Measurements from ENCODE around the gene ANKRD29. TPM values are rescaled to one million over a fixed set of nuclear protein-coding genes. Genes with fewer than 3 reads are reported as not detected.

ANKRD29 gene
- polyA plus RNA-seq, 1 donor (not counting 4 experiments of a cell fraction or from before 2014, with no cell fraction given), result 3.7 TPM

DNA sequence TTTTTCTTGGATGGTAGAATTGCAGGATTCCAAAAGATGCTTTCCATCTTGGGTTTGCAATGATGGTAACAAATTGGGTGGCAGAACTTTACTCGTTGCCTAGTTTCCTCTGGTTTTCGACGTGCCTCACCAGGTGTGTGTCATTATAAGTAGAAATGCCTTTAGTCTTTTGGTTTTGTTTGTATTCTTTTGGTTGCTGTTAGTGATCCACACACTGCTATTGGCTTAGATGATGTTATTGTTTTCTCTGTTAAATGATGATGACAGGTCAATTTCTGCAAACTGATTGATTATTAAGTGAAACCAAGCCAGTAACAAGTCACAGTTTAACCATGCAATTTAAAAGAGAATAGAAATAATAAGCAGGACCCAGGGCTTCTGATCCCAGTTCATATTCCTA is 20.4 kb upstream of the ANKRD29 start:
- Histone ChIP-seq H3K9ac (ENCODE audit: control insufficient read depth, extremely low read depth, insufficient read depth, low read length) (no peak overlapping the region), H3K9me1 (ENCODE audit: control insufficient read depth, extremely low read depth, insufficient read depth, low read length) (no peaks in the 10 kb centered on the region), H3K27me3 (ENCODE audit: control insufficient read depth, extremely low read depth, insufficient read depth, low read length) (no peaks in the 10 kb centered on the region), H3K79me2 (ENCODE audit: control insufficient read depth, insufficient read depth, low read length) (no peaks in the 10 kb centered on the region), H3K9me3 (ENCODE audit: control insufficient read depth, low read depth, low read length) (no peaks in the 10 kb centered on the region), H3K4me2 (ENCODE audit: control insufficient read depth, extremely low read depth, insufficient read depth, low read depth, low read length) (no peak overlapping the region), H3K36me3 (ENCODE audit: control insufficient read depth in 2 of 2, extremely low read depth in 1 of 2, insufficient read depth in 2 of 2, low read length in 2 of 2) (no peaks in the 10 kb centered on the region), H4K20me1 (ENCODE audit: control insufficient read depth, extremely low read depth, insufficient read depth, low read length) (no peaks in the 10 kb centered on the region), H3K4me1 (ENCODE audit: control insufficient read depth, extremely low read depth, insufficient read depth, low read length) (peaks cover 12% of the 10 kb centered on the region), H3K4me3 (ENCODE audit: control insufficient read depth in 2 of 3, extremely low read depth in 1 of 3, insufficient read depth in 2 of 3, low read depth in 1 of 3, low read length in 3 of 3) (no peak overlapping the region), H3K27ac (ENCODE audit: control insufficient read depth, insufficient read depth, low read length) (no peak overlapping the region), H2AFZ (ENCODE audit: control insufficient read depth, low read length) (no peak overlapping the region)
- TF ChIP-seq, protein P1, sequence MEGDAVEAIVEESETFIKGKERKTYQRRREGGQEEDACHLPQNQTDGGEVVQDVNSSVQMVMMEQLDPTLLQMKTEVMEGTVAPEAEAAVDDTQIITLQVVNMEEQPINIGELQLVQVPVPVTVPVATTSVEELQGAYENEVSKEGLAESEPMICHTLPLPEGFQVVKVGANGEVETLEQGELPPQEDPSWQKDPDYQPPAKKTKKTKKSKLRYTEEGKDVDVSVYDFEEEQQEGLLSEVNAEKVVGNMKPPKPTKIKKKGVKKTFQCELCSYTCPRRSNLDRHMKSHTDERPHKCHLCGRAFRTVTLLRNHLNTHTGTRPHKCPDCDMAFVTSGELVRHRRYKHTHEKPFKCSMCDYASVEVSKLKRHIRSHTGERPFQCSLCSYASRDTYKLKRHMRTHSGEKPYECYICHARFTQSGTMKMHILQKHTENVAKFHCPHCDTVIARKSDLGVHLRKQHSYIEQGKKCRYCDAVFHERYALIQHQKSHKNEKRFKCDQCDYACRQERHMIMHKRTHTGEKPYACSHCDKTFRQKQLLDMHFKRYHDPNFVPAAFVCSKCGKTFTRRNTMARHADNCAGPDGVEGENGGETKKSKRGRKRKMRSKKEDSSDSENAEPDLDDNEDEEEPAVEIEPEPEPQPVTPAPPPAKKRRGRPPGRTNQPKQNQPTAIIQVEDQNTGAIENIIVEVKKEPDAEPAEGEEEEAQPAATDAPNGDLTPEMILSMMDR (optimal IDR thresholded peaks at IDR 0.05 in 1 of 3, IDR thresholded peaks at IDR 0.05 in 1 of 3, conservative IDR thresholded peaks at IDR 0.05 in 1 of 3; ENCODE audit: extremely low read depth in 1 of 3, insufficient read depth in 2 of 3, low read length in 3 of 3), result no peak
- no peak for TF ChIP-seq EZH2 (IDR thresholded peaks at IDR 0.05; ENCODE audit: low read length)
- no peak for DNase-seq (ENCODE audit: low read depth, low spot score)
- no peak for FAIRE-seq
- dilution Hi-C loops (cut with MboI; ENCODE audit: extremely low pct_ligation_motif_present, low sequenced_read_pairs), result no loop called here

DNA sequence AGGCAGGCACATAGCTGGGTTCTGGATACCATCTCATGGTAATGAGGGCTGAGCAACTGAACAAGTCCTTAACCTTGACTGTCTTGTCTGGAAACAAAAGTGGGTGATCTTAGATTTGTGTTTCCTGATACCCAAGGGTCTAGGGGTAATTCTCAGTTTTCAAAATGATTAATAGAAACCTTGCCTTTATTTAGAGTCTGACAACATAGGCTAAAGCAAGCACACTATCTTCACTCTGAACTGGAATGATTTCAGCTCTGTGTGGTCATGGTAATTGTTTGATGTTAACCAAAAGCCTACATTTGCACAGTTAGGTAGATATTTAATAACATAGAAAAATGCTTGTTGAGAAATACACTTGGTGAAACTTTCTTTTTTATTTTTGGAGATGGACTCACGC is 19.8 kb upstream of the ANKRD29 start:
- Histone ChIP-seq H2AFZ (ENCODE audit: control insufficient read depth, low read length) (no peak overlapping the region), H3K9ac (ENCODE audit: control insufficient read depth, extremely low read depth, insufficient read depth, low read length) (no peak overlapping the region), H3K9me1 (ENCODE audit: control insufficient read depth, extremely low read depth, insufficient read depth, low read length) (no peaks in the 10 kb centered on the region), H3K36me3 (ENCODE audit: control insufficient read depth in 2 of 2, extremely low read depth in 1 of 2, insufficient read depth in 2 of 2, low read length in 2 of 2) (no peaks in the 10 kb centered on the region), H3K4me2 (ENCODE audit: control insufficient read depth, extremely low read depth, insufficient read depth, low read depth, low read length) (no peak overlapping the region), H3K4me1 (ENCODE audit: control insufficient read depth, extremely low read depth, insufficient read depth, low read length) (peaks cover 12% of the 10 kb centered on the region), H3K79me2 (ENCODE audit: control insufficient read depth, insufficient read depth, low read length) (no peaks in the 10 kb centered on the region), H3K9me3 (ENCODE audit: control insufficient read depth, low read depth, low read length) (no peaks in the 10 kb centered on the region), H3K27ac (ENCODE audit: control insufficient read depth, insufficient read depth, low read length) (no peak overlapping the region), H3K27me3 (ENCODE audit: control insufficient read depth, extremely low read depth, insufficient read depth, low read length) (no peaks in the 10 kb centered on the region), H3K4me3 (ENCODE audit: control insufficient read depth in 2 of 3, extremely low read depth in 1 of 3, insufficient read depth in 2 of 3, low read depth in 1 of 3, low read length in 3 of 3) (no peak overlapping the region), H4K20me1 (ENCODE audit: control insufficient read depth, extremely low read depth, insufficient read depth, low read length) (no peaks in the 10 kb centered on the region)
- no peak for DNase-seq (ENCODE audit: low read depth, low spot score)
- dilution Hi-C loops (cut with MboI; ENCODE audit: extremely low pct_ligation_motif_present, low sequenced_read_pairs), result no loop called here
- FAIRE-seq, result no peak
- no peak for TF ChIP-seq EZH2 (IDR thresholded peaks at IDR 0.05; ENCODE audit: low read length)
- TF ChIP-seq, protein P1 (optimal IDR thresholded peaks at IDR 0.05 in 1 of 3, IDR thresholded peaks at IDR 0.05 in 1 of 3, conservative IDR thresholded peaks at IDR 0.05 in 1 of 3; ENCODE audit: extremely low read depth in 1 of 3, insufficient read depth in 2 of 3, low read length in 3 of 3), result no peak

Data from keratinocyte (primary cell).